ENCODE measurements around the gene TUG1. TPM values are rescaled to one million over a fixed set of nuclear protein-coding genes. Genes with fewer than 3 reads are reported as not detected.
A peak's percentile ranks its signal among the peaks of the same experiment; 100 is the strongest.

The TUG1 gene
- total RNA-seq, 3 donors from 2014 or later = 68.2 to 83.2 (median 72.0) TPM

- no peak for ATAC-seq
- peaks cover 5% of the 10 kb centered on the region for H3K36me3 ChIP-seq (ENCODE audit: low read depth)
Observed at GRCh38 chr22:30946354-30946753, 22.7 kb upstream of the TUG1 start.

GRCh38 chr22:30947173-30947815 lies 21.8 kb upstream of the TUG1 start:
- ATAC-seq (peak; percentile 50), DNase-seq (peak in 2 of 3 donors; percentile 25 to 48)
- no peak for TF ChIP-seq CTCF (IDR thresholded peaks at IDR 0.05)
- Histone ChIP-seq H3K9me3 (no peaks in the 10 kb centered on the region), H3K36me3 (ENCODE audit: low read depth) (peaks cover 5% of the 10 kb centered on the region), H3K4me3 (no peak overlapping the region), H3K4me1 (ENCODE audit: low read depth) (no peaks in the 10 kb centered on the region)
- intact Hi-C loops (cut with DNase I, micrococcal nuclease) = loop anchor here (5.0 kb wide), 2 partner anchors 135 to 140 kb away; partner anchors contain the start of gene SMTN (in 1 of the 2)

More at GRCh38 chr22:30946354-30946753, 22.7 kb upstream of the TUG1 start:
- no peak for DNase-seq
- H3K4me1 ChIP-seq (ENCODE audit: low read depth) = no peaks in the 10 kb centered on the region
- no peak for TF ChIP-seq CTCF (IDR thresholded peaks at IDR 0.05)
- H3K4me3 ChIP-seq = no peak overlapping the region
- intact Hi-C loops (cut with DNase I, micrococcal nuclease) = loop anchor here (5.0 kb wide), 2 partner anchors 136 to 141 kb away; partner anchors contain the start of gene SMTN (in 1 of the 2)
- H3K9me3 ChIP-seq = no peaks in the 10 kb centered on the region

GRCh38 chr22:30947816-30948454 lies 21.1 kb upstream of the TUG1 start:
- no peak for DNase-seq
- H3K36me3 ChIP-seq (ENCODE audit: low read depth) = peaks cover 5% of the 10 kb centered on the region
- no peaks in the 10 kb centered on the region for H3K9me3 ChIP-seq
- no peak overlapping the region for H3K4me3 ChIP-seq
- no peaks in the 10 kb centered on the region for H3K4me1 ChIP-seq (ENCODE audit: low read depth)
- no peak for TF ChIP-seq CTCF (IDR thresholded peaks at IDR 0.05)
- peak; percentile 80 for ATAC-seq
- intact Hi-C loops (cut with DNase I, micrococcal nuclease) = loop anchor here (5.0 kb wide), 2 partner anchors 134 to 139 kb away; partner anchors contain the start of gene SMTN (in 1 of the 2)

GRCh38 chr22:30948930-30949342 lies 20.1 kb upstream of the TUG1 start:
- Histone ChIP-seq H3K4me1 (ENCODE audit: low read depth) (no peaks in the 10 kb centered on the region), H3K36me3 (ENCODE audit: low read depth) (no peaks in the 10 kb centered on the region), H3K4me3 (no peak overlapping the region), H3K9me3 (no peaks in the 10 kb centered on the region)
- intact Hi-C loops (cut with DNase I, micrococcal nuclease) = loop anchor here (5.0 kb wide), 2 partner anchors 133 to 138 kb away; partner anchors contain the start of gene SMTN (in 1 of the 2)
- no peak for DNase-seq
- no peak for TF ChIP-seq CTCF (IDR thresholded peaks at IDR 0.05)
- ATAC-seq = no peak

GRCh38 chr22:30949934-30950660 lies 19.0 kb upstream of the TUG1 start:
- intact Hi-C loops (cut with DNase I, micrococcal nuclease) = loop anchor here (5.0 to 10.0 kb wide), 3 partner anchors 132 to 195 kb away; partner anchors contain the start of genes PLA2G3 (in 1 of the 2) and SMTN (in 1 of the 2)
- no peaks in the 10 kb centered on the region for H3K4me1 ChIP-seq (ENCODE audit: low read depth)
- no peak for DNase-seq
- H3K4me3 ChIP-seq = no peak overlapping the region
- H3K9me3 ChIP-seq = no peaks in the 10 kb centered on the region
- TF ChIP-seq CTCF (IDR thresholded peaks at IDR 0.05) = no peak
- no peak for ATAC-seq
- no peaks in the 10 kb centered on the region for H3K36me3 ChIP-seq (ENCODE audit: low read depth)

All from mucosa of descending colon (tissue), 3 donors.